ENCODE results near the gene IMMP2L. TPM values are rescaled to one million over a fixed set of nuclear protein-coding genes. Genes with fewer than 3 reads are reported as not detected.

The IMMP2L gene
- total RNA-seq, 1 donor from 2014 or later: 29.7 TPM

- Mint-ChIP-seq H3K4me1 (ENCODE audit: low read depth) (no peaks in the 10 kb centered on the region), H3K9me3 (ENCODE audit: low read depth) (no peaks in the 10 kb centered on the region), H3K4me3 (ENCODE audit: low read depth) (no peak overlapping the region), H3K27me3 (no peaks in the 10 kb centered on the region), H3K36me3 (ENCODE audit: insufficient read depth) (no peaks in the 10 kb centered on the region), H3K27ac (no peak overlapping the region)
- TF ChIP-seq CTCF (IDR thresholded peaks at IDR 0.05; ENCODE audit: unreplicated experiment): no peak
- no peak for DNase-seq (ENCODE audit: low spot score, unreplicated experiment)
Measured at GRCh38 chr7:111043561-111043960, 518.7 kb downstream of the IMMP2L start.

GRCh38 chr7:111042842-111043241 lies 519.5 kb downstream of the IMMP2L start:
- Mint-ChIP-seq H3K27ac (no peak overlapping the region), H3K9me3 (ENCODE audit: low read depth) (no peaks in the 10 kb centered on the region), H3K27me3 (no peaks in the 10 kb centered on the region), H3K36me3 (ENCODE audit: insufficient read depth) (no peaks in the 10 kb centered on the region), H3K4me3 (ENCODE audit: low read depth) (no peak overlapping the region), H3K4me1 (ENCODE audit: low read depth) (no peaks in the 10 kb centered on the region)
- no peak for DNase-seq (ENCODE audit: low spot score, unreplicated experiment)
- no peak for TF ChIP-seq CTCF (IDR thresholded peaks at IDR 0.05; ENCODE audit: unreplicated experiment)

- no peak for DNase-seq (ENCODE audit: low spot score, unreplicated experiment)
- H3K4me1 Mint-ChIP-seq (ENCODE audit: low read depth): no peaks in the 10 kb centered on the region
- H3K27ac Mint-ChIP-seq: no peak overlapping the region
- no peak for TF ChIP-seq CTCF (IDR thresholded peaks at IDR 0.05; ENCODE audit: unreplicated experiment)
- H3K9me3 Mint-ChIP-seq (ENCODE audit: low read depth): no peaks in the 10 kb centered on the region
- no peaks in the 10 kb centered on the region for H3K36me3 Mint-ChIP-seq (ENCODE audit: insufficient read depth)
- no peak overlapping the region for H3K4me3 Mint-ChIP-seq (ENCODE audit: low read depth)
- H3K27me3 Mint-ChIP-seq: no peaks in the 10 kb centered on the region
Measured at GRCh38 chr7:111041577-111041976, 520.7 kb downstream of the IMMP2L start.

GRCh38 chr7:111038185-111038584 lies 524.1 kb downstream of the IMMP2L start:
- H3K27ac Mint-ChIP-seq: no peak overlapping the region
- H3K9me3 Mint-ChIP-seq (ENCODE audit: low read depth): no peaks in the 10 kb centered on the region
- DNase-seq (ENCODE audit: low spot score, unreplicated experiment): no peak
- no peak for TF ChIP-seq CTCF (IDR thresholded peaks at IDR 0.05; ENCODE audit: unreplicated experiment)
- no peak overlapping the region for H3K4me3 Mint-ChIP-seq (ENCODE audit: low read depth)
- H3K27me3 Mint-ChIP-seq: no peaks in the 10 kb centered on the region
- H3K4me1 Mint-ChIP-seq (ENCODE audit: low read depth): no peaks in the 10 kb centered on the region
- no peaks in the 10 kb centered on the region for H3K36me3 Mint-ChIP-seq (ENCODE audit: insufficient read depth)

- no peaks in the 10 kb centered on the region for H3K36me3 Mint-ChIP-seq (ENCODE audit: insufficient read depth)
- no peak overlapping the region for H3K27ac Mint-ChIP-seq
- no peak overlapping the region for H3K4me3 Mint-ChIP-seq (ENCODE audit: low read depth)
- H3K4me1 Mint-ChIP-seq (ENCODE audit: low read depth): peaks cover 1% of the 10 kb centered on the region
- H3K9me3 Mint-ChIP-seq (ENCODE audit: low read depth): no peaks in the 10 kb centered on the region
- no peaks in the 10 kb centered on the region for H3K27me3 Mint-ChIP-seq
- no peak for DNase-seq (ENCODE audit: low spot score, unreplicated experiment)
- no peak for TF ChIP-seq CTCF (IDR thresholded peaks at IDR 0.05; ENCODE audit: unreplicated experiment)
Measured at GRCh38 chr7:111031916-111032315, 530.4 kb downstream of the IMMP2L start.

Data from progenitor cell of endocrine pancreas (in vitro differentiated cells).